HG02973 (cell line): ENCODE results near the gene TACR1.
"Not testable (repeated sequence)": the region's sequence is repeated elsewhere in the genome, so short reads cannot be mapped to it uniquely, and the experiment has no call there.

ENCODE experiments used
- ATAC-seq: cut with Tn5 transposase; IDR thresholded peaks from one replicate; pipeline ENCODE4 v1.9.1; 2021; ENCODE audit warnings: moderate library complexity; ENCODE audit not compliant: unreplicated experiment

Gene TACR1

DNA sequence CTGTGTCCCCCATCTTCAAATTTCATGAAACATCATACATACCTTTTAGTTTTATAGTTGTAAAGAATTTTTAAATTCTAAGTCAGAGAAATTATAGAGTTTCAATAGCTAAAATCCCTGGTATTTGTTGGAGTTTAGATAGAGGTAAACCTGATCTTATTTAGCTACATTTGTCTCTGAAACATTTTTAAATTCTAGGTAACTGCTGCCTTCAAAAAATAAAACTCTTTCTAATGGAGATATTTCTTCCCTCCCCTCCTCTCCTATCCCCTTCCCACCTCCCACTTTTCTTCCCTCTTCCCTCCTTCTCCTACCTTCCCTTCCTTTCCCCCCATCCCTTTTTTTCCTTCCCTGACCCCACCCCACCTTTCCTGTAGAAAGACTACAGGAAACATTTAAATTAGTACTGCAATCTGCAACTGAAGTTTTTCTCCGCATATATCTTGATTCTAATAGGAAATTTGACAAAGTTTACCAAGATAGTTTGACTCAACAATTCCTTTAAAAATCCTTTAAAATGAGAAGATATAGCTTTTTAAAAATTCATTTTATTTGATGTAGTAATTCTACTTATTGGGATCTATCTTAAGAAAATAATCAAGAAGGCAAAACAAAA, 4.1 kb downstream of the TACR1 start:
- ATAC-seq: no peak

DNA sequence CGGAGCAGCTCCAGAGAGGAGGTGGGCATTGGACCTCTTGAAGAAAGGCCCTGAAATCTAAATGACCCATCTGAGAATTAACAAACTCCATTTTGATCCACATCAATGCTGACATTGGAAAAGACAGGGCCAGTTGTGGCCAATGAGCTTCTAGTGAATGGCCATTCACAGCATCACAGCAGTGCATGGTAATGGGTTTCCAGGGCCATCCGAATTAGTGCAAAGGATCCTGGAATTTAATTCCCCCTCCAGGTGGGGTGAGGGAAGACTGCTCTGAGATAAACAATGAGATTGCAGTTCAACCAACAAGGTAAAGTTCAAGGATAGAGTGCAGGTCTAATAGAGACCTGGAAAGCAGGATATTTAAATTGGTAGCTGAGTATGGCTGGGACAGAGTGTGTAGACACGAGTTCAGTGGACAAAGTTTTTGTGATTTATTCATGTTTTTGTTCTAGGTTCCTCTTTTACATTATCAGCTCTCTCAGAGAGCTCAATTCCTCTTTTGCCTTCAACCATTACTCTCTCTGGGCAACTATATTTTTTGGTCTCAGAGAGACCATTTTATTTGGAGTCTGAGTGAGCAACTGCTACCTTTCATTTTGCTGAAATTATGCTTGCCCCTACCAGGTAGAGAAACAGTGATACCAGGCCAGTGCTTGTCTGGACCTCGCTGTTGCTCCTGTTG, 5.0 kb downstream of the TACR1 start:
- ATAC-seq: no peak

DNA sequence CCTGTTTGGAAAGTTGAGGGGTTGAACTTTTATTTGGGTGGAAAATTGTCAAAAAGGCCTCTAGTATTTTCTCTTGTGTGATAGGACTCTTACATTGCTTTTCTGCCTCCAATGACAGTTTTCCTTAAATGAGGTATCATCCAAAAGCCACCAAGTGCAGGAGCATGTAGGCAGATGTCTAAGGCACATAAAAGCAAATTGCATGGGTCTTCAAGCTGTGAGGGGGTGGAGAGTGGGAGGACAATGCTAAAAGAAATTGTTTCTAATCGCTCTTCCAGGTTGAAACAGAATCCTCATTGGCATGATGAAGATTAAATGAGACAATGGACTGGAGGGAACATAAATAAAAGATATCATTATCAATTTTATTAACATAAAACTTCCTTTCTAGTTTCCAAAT, 6.8 kb downstream of the TACR1 start:
- no peak for ATAC-seq

DNA sequence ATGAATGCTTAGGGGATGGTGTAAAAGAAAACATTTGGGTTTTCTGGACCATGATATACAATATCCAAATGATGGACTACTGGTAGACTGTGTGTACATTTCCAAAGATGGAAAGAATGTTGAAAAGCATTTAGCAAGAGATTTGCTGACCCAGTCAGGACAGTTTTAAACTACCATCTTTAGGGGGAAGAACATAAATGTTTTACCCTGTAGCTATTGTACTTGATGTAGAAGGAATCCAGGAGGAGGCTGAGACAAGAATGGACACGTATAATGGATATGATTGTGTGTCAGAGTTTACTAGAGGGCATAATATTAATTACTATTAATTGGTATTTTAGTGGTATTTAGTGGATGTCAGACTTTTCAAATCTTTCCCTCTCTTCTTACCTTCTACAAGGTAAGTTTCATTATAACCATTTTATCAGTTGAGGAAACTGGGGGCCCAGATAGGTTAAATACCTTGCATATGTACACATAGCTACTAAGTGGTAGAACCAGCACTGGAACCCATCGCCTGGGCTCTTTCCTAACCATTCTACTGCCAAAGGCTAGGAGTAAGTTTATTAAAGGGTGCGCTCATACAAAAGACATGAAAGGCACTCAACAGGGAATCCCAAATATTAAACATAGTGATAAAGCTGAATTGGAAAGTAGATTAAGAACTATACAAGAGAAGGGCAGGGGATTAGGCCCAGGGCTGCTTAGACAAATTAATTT, 8.9 kb downstream of the TACR1 start:
- ATAC-seq: no peak

DNA sequence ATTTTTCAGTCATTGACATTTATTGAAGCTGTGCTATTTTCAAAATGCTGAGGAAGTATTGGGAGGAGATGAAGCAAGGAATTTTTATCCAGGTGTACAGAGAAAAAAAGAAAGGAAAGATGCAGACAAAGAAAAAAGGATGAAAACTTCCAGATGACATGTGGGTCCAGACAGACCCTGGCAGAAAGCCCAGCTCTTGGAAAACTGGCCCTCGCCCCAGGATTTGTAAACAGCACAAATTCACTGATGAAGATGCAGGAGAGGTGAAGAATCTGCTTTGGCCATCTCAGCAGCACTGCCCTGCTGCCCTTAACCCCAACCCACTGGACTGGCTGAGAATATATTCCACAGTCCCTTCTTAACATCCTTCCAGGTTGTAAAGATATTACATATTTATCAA, 12.5 kb downstream of the TACR1 start:
- no peak for ATAC-seq

DNA sequence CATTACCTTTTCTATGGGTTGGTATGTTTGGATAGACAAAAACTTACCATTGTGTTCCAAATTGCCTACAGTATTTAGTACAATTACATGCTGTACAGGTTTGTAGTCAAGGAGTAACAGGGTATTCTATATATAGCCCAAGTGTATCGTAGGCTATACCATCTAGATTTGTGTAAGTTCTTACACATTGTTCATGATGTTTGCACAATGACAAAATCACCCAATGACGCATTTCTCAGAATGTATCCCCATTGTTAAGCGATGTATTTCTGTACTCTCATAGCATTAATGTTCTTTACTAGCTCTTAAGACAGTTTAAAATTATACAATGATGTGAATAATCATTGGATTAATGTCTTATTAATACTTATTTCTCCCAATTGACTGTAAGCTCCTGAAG, 16.7 kb downstream of the TACR1 start:
- no peak for ATAC-seq

DNA sequence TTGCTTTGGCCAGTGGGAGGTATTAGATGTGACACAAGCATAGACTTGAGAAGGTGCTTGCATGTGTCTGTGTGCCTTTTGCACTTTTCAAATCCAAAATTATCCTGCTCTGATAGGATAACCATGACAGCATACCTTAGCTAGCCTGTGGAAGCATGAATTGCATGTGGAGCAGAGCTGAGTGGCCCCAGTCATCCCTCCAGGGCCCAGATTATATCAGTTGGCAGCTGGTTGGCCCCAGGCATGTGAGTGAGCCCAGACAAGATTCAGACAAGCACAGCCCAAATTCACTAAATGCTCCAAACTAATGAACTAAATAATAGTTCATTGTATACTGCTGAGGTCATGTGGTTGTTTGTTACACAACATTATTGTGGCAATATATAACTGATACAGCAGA, 18.8 kb downstream of the TACR1 start:
- no peak for ATAC-seq

DNA sequence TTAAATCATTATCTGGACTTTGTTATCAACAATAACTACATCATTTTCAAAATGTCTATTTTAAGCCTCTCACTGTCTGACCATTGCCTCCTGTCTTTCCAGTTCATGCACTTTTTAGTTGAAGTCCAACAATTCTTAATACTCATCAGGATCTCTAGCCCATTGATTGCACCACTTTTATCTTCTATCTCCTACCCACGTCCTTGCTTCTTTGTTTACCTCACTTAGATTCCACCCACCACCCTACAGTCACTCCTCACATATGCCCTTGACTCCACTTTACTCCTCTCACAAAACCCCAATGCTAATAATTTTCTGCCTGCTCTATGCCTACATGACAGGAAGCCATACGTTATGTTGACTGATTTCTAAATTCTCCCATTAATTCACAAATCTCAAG, 21.9 kb downstream of the TACR1 start:
- no peak for ATAC-seq

DNA sequence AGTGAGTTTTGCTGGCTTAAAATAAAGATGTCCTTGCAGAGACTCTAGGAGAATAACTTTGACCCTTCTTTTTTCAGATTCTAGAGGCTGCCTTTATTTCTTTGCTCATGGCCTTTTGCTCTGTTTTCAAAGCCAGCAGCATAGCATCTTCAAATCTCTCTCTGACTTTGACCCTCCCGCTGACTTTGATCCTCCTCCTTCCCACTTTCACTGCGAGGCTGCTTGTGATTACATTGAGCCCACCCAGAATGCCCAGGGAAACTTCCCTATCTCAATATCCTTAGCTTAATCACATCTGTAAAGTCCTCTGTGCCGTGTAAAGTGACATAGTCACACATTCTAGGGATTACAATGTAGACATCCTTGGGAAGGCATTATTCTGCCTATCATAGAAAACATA, 23.9 kb downstream of the TACR1 start:
- ATAC-seq: no peak

DNA sequence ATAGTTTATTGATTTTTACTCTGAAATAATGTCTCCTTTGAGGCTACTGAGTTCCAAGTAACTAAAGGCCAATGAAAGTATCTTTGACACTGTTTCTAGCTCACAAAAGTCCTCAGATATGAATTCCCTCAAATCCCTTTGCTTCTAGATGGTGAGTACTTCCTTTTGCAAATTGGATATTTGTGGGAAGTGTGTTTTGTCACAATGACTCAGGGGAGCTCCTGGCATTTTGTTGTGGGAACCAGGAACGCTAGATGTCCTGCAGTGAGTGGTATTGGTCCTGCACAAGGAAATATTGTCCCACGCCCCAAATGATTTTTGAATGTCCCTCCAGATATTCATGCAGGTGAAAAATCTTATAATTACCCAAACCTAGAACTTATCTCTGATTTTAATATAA, 24.3 kb downstream of the TACR1 start:
- ATAC-seq: no peak

DNA sequence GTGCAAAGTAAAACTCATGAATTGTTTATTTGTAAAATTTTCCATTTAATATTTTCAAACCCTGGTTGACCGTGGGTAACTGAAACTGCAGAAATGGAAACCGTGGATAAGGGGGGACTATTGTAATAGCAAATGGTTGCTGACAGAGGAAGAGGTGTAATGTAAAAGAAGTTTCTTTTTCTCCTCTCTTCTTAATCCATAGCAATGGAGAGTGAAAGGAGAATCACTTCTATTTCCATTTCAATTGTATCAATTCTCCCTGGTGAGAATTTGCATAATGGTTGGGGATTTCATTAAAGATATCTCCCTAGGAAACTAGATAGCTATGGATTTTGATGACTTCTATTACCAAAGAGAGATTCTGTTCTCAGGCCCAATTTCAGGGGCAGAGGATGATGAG, 24.8 kb downstream of the TACR1 start:
- no peak for ATAC-seq

DNA sequence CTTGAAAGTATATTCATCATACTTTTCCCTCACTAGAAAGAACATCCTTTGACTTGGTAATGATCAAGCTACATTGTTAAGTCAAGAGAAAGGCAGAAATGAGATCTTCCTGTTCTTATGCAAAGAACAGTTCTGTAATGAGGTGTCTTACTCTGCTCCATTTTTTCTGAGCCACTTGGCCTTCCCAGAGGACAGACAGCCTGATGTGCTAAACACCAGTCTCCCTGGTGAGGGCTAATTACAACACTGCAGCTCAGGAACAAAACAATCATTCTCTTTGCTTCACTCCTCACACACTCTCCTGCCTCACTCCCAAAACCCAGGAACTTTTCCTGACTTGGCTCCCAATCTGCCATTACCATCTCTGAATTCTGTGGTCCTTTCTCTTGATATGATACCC, 25.6 kb downstream of the TACR1 start:
- no peak for ATAC-seq

DNA sequence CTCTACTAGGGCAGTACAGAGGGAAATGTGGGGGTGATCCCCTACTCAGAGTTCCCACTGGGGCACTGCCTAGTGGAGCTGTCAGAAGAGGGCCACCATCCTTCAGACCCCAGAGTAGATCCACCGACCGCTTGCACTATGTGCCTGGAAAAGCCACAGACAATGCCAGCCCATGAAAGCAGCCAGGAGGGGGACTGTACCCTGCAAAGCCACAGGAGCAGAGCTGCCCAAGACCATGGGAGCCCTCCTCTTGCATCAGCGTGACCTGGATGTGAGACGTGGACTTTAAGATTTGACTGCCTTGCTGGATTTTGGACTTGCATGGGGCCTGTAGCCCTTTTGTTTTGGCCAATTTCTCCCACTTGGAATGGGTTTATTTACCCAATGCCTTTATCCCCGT, 27.9 kb downstream of the TACR1 start:
- not testable (repeated sequence) for ATAC-seq

DNA sequence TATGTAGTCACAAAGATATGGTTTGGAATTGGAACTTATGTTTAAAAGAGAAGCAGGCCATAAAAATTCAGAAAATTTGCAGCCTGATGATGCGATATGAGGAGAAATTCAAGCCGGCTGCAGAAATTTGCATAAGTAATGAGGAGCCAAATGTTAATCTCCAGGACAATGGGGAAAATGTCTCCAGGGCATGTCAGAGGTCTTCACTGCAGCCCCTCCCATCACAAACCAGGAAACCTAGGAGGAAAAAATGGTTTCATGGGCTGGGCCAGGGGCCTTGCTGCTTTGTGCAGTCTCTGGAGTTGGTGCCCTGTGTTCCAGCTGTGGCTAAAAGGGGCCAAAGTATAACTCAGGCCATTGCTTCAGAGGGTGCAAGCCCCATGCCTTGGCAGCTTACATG, 28.4 kb downstream of the TACR1 start:
- ATAC-seq: no peak

DNA sequence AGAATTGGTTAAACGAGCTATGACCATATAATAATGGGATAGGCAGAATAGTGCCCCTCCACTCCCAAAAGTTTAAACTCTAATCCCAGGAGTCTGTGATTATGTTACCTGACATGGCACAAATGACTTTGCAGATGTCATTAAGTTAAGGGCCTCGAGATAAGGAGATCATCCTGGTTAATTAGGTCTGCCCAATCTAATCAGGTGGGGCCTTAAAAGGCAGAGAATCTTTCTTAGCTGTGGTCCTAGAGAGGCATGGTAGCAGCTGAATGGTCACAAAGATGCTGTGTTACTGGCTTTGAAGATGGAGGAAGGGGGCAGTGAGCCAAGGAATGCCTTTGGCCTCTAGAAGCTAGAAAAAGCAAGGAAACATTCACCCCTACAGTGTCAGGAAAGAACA, 31.1 kb downstream of the TACR1 start:
- no peak for ATAC-seq

DNA sequence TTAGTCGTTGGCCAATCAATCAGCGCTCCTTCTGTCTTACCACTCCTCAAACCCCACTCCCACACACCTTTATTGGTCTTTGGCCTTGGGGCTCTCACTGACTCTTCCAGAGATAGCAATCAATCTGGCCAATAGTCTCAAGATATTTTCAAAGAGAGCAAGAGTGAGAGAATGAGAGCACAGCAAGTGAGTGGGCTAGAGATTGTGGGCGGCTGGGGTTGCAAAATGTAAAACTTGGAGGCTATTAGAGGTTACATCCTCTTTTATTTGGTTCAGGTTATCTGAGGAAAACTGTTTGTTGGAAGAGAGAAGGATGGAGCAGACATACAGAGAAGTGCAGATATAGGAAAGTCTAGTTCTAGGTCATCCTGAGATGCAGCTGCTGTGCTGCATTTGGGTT, 32.8 kb downstream of the TACR1 start:
- no peak for ATAC-seq

DNA sequence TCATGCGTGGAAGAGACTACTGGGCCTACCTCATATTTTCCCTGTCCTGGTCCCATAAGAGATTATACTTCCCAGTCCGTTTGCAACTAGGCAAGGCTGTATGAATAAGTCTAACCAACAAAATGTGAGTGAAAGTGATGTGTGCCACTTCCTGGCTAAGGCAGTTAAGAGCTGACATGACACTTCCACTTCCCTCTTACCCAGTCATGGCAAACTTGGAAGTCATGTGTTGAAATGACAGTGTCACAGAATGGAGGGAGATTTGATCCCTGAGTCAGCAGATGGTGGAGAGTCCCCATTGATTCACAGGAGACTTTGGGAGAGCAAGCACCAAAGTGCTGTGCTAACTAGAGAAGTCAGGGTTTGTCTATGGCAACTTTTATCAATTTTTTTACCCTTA, 36.4 kb downstream of the TACR1 start:
- ATAC-seq: no peak

DNA sequence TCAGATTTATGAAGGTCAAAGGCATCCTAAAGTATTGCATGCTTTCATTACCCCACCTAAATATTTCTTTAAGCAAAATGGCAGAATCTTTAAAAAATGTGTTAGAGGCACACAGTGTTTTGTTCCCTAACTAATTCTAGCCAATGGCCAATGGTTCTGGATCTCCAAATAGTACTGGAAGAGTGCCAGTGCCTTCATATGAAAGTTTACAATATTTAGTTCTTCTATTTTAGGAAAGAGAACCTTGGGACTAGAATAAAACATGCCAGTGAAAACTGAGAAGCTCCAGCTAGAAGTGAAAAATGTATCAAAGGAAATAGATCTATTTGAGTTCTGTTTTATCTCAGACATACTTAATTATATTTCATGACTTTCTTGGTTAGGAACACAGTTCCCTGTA, 37.1 kb downstream of the TACR1 start:
- ATAC-seq: no peak

DNA sequence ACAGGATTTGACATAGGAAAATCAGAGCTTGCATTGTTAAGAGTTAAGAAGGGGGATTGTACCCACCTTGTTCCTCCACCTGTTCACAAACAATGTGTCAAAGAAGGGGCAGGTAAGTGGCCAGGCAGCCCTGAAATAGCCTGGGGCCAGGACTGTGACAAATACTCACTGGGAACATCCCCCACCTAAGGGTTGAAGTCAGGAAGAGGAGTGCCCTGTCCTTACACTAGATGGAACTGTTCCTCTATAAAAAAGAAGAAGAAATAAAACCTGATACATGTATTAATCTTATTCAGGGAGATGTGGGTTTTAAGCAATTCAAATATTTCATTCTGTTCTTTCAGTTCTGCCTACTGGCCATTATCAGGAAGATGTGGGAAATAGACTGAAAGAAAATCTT, 41.9 kb downstream of the TACR1 start:
- ATAC-seq: no peak

DNA sequence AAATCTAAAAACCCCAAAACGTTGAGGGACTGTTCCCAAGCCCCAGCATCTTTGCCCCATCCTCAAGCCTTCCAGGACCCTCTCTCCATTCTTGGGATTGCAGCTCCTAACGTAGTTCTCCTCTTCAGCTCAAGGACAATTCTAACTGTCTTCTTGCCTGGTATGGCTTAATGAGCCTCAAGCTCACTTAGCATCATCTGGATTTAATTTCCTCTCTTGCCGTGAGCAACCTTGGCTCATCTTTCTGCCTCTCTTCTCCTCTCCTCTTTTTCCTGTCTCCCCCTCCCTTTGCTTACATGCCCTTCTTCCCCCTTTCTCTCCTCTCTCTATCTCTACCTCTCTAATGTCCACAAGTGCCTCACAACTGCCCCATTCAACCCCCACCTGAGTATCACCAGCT, 44.2 kb downstream of the TACR1 start:
- ATAC-seq: no peak

DNA sequence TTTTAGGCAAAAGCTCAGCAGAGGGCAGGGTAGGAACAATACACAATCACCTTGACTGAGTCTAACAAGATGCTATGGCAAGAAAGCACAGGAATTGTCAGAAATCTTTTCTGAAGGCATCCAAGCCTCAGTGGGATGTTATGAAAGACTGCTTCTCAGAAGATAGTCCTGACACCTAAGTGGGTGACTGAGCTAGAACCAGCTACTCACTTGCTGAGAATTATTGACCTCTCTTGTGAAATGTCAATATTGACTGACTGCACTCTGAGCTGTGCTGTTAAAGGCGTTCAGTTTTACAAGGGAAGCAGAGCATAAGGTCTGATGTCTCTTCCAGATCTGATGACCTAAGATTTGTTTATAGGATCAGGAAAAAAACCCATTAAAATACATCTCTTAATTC, 46.1 kb downstream of the TACR1 start:
- no peak for ATAC-seq

DNA sequence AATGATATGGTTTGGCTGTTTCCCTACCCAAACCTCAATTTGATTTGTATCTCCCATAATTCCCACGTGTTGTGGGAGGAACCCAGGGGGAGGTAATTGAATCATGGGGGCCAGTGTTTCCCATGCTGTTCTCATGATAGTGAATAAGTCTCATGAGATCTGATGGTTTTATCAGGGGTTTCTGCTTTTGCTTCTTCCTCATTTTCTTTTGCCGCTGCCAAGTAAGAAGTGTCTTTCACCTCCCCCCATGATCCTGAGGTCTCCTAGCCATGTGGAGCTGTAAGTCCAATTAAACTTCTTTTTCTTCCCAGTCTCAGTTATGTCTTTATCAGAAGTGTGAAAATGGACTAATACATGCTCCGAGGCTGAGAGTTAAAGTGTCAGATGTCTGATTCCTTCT, 47.1 kb downstream of the TACR1 start:
- ATAC-seq: not testable (repeated sequence)
